GM21367 (cell line): ENCODE data around the gene PRKG1.

Experiments used
- ATAC-seq: cut with Tn5 transposase; IDR thresholded peaks from one replicate; pipeline ENCODE4 v1.9.1; 2021; ENCODE audit not compliant: unreplicated experiment

PRKG1 gene

DNA sequence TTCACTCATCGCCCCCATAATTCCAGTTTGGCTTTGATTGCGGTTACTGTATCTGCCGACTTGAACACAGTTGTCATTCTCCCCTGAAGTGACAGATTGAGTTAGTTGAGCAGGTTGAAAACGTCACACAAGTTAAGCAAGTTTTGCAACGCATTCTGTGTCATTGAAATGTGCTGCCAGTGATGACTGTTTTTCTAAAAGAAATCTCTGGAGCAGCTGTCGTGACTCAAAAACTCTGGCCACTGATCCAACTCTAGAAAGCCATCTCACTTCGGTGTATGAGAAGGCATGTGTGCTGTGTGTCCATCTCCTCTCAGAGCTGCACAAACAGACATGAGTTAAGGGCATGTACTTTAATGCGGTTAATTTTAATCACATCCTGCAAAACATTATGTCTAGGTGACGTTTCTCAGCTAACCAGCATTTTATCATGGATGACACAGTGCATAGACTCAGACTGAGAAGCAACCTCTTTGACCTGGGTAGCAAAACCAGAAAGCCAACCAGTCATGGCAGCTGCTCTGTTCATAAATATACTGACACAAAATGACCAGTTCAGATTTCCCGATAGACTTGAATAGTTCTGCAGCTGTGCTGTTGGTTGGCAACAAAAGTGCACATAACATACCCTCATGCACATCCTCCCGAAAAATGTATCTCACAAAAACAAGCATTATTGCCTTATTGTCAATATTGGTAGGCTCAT is 555.8 kb downstream of the PRKG1 start:
- no peak for ATAC-seq

GRCh38 chr10:51630640-51631005 is 556.3 kb downstream of the PRKG1 start:
- ATAC-seq, result no peak

DNA sequence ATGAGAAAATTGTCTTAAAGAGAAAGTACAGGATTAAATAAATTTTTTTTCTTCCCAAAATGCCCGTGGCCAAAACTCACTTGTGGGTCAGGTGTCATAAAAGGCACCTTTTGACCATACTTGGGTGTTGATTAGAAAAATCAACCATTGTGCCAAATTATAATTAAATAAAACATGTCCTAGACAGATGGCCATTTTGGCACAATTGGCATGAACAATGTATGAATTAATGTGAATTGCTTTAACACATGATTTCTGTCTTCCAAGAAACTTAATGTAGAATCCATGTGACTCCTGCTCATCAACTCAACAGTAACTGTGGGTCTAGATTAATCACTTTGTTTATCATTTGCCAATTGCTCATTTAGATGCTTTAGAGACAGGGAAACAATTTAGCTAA is 561.1 kb downstream of the PRKG1 start:
- ATAC-seq, result no peak

DNA sequence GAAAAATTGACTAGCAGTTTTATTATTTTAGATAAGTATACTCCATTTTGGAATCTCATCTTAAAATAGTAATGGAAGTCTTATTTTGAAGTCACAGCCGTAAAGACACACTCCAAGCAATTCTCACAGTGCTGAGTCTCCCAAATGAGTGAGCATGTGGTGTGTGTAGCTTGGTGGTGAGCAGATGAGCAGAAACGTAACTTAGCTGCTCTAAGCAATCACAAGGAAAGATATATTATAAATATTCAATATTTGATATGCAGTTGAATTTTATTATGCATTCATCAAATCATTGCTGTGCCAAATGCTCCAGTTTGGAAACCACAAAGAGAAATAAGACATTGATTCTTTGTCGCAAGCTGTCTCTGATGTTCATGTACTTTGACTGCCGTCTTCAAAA is 563.9 kb downstream of the PRKG1 start:
- ATAC-seq, result no peak

- ATAC-seq, result no peak
Observed at GRCh38 chr10:51638737-51639136, 564.5 kb downstream of the PRKG1 start.

DNA sequence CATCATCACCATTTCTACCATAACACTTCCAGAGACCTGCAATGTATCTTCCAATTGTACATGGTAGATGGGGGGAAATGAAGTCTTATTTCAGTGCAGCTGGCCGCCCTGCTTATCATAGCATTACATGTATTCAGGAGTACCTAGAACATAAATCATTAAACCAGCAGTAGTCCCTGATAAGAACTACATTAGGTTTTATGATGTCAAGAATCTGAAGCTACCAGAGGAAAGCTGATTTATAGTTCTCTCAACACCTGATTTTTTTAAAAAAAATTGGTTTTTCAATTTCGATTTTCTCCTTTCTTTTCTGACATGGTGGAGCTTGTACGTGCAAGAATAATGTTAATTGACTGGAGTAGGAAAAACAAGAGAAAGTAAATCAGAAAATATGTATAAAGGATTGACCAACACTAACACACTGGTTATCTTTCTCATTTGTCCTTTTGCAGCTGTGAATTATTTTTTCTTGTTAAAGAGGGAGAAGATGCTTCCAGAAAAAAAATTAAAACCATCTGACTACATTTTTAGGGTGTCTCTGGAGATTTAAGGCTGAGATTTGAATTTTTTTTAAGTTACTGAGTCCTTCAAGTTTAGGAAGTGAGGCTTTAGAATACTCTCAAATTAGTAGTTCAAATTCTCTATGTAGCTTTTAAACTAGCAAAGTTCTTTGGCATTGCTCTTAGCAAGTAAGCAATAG is 566.0 kb downstream of the PRKG1 start:
- ATAC-seq, result no peak

GRCh38 chr10:51642581-51642980 is 568.3 kb downstream of the PRKG1 start:
- ATAC-seq, result no peak

DNA sequence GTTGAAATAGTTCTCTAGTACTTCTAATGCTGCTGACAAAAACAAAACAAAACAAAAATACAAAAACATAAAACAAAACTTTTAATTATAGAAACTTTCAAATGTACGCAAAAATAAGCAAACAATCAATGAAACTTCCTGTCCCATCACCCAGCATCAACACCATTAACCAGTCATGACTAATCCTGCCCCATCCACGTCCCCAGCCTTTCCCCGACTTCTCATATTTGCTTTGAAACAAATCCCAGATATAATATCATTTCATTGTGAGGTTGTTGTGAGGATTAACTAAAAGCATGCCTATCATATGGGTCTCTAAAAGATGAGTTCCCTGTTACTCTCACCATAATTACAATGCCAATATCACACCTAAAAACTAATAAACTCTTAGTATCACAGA is 569.4 kb downstream of the PRKG1 start:
- ATAC-seq, result no peak

- no peak for ATAC-seq
Observed at GRCh38 chr10:51649064-51649463, 574.8 kb downstream of the PRKG1 start.

DNA sequence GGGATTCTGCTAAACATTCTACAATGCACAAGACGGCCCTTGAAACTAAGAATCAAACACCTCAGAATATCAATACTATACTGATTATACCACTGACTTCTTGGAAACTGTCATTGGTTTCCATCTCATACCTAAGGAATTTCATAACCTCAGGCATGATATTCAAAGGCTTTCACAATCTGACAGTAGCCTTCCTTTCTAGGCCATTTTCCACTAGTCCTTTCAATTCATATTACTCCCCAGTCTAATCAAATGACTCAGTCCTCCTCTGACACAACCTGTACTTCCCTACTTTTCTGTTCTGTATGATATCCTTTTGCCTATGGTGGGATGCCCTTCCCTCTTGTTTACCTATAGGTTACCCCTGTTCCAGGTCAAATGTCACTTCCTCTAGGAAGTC is 576.8 kb downstream of the PRKG1 start:
- ATAC-seq, result no peak

GRCh38 chr10:51653025-51653424 is 578.7 kb downstream of the PRKG1 start:
- ATAC-seq, result no peak

DNA sequence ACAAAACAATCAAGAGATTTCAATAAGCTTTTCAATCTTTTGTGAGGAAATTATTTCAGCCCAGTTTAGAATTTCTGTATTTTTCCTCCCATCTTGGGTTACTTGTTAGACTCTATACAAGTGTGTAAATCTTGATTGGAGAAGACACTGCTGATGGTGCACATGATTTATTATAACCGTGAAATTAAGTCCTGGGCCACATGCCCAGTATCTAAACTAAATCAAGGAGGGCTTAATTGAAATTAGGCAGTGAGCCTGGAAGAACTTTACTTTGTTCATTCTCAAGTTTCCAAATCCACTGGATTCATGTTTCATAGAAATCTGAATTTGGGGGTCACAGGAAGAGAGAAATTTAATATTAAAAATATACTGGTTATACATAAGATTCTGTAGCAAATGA is 580.6 kb downstream of the PRKG1 start:
- no peak for ATAC-seq

- no peak for ATAC-seq
Observed at GRCh38 chr10:51656503-51656902, 582.2 kb downstream of the PRKG1 start.

- ATAC-seq, result no peak
Observed at GRCh38 chr10:51658000-51658399, 583.7 kb downstream of the PRKG1 start.

- ATAC-seq, result no peak
Observed at GRCh38 chr10:51659344-51659743, 585.1 kb downstream of the PRKG1 start.

DNA sequence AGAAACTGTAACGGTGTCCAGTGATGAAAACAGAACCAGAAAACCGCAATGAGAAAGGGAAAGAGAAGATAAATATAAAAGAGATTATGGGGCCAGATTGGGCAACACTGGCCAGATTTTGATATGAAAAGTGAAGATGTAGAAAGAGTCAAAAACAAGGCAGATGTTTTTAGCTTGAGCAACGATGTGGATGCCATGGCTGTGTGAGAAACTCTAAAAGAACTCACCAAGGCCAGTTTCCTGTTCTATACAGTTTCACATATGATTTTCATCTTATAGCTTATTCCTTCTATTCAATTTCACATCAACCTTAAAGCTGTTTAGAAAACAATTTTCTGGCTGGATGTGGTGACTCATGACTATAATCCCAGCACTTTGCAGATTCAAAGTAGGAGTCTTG is 588.8 kb downstream of the PRKG1 start:
- no peak for ATAC-seq

- ATAC-seq, result no peak
Observed at GRCh38 chr10:51666456-51666855, 592.2 kb downstream of the PRKG1 start.

DNA sequence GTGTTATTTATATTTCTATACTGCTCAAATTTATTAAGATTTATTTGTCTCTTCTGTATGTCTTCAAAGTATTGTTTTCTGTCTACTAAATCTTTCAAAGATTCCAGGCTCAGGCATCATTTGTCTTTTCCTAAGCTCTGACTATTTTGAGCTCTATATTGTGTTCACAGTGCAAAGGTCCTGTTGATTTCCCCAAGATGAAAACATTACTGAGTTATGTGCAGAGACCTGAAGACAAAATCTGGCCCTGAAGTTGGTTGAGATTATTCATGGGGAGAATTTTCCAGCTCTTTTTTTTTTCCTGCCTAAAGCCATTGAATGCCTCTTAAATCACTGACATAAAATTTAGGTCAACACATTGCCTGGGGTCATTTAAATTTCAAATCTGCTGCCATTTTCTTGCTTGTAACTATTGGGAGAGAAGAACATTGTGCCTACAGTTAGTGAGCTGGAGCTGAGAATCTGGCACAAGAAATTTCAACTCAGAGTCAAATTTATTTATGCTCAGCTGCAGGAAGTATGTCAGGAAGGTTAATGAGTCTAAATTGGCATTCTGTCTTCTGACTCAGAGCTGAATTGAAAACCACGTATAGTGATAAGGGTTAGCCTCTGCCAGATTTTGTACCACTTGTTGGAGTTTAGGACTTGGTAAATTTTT is 593.5 kb downstream of the PRKG1 start:
- no peak for ATAC-seq

- no peak for ATAC-seq
Observed at GRCh38 chr10:51668336-51668689, 594.0 kb downstream of the PRKG1 start.

DNA sequence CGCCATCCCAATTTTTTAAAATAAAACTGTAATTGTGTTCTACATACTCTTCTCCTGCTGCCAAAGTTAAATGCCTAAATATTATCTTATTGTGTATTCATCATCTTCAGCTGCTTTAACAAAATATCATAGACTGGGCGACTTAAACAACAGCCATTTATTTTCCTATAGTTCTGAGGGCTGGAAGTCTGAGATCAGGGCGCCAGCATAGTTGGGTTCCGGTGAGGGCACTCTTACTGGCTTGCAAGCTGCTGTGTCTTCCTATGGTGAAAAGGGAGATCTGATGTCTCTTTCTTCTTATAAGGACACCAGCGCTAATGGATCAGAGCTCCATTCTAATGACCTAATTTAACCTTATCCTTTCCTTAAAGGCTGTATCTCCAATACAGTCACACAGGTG is 594.8 kb downstream of the PRKG1 start:
- no peak for ATAC-seq

- no peak for ATAC-seq
Observed at GRCh38 chr10:51672039-51672535, 597.8 kb downstream of the PRKG1 start.

DNA sequence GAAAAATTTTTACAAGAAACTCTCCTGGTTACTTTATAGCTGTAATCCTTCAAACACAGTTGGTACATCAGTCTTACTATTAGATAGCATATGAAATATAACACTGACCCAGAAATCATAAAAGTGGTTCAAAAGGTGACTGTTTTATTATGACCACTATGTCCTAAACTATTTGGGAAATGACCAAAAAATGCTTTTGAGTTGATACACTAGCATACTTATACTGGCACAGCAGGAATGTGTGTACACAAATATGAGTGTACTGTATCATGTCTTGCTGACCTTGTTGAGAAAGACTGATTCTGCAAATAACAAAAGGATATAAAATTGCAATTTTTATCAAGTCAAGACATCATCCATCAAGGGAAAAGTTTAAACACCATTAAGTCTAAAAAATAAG is 600.8 kb downstream of the PRKG1 start:
- ATAC-seq, result no peak
